ENCODE measurements around the gene CTNNA1. TPM values are rescaled to one million over a fixed set of nuclear protein-coding genes. Genes with fewer than 3 reads are reported as not detected.
A peak's percentile ranks its signal among the peaks of the same experiment; 100 is the strongest.

The CTNNA1 gene
- total RNA-seq, 4 donors from 2014 or later: 140 to 752 (median 389) TPM

DNA sequence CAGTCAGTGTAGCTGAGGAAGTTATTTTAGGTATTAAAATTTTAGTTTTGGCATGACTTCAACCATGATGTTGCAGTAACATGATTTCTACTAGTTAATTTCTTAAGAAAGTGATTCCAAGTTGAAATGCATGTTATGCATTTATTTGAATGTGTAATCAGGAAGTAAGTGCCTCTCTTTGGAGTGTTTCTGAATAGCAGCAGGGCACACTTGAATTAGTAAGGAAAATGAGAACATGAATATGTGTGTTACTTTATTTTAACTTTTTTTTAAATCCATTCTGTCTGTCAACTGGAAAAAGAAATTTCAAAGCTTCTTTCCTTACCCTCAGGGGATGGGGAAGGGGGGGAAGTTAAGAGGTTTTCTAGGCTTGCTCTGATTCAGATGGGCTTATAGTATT, 40.4 kb downstream of the CTNNA1 start:
- no peak overlapping the region for H3K4me3 ChIP-seq
- DNase-seq: no peak
- H3K27me3 ChIP-seq: no peaks in the 10 kb centered on the region
- H3K4me1 ChIP-seq: no peaks in the 10 kb centered on the region
- no peak for TF ChIP-seq POLR2A (IDR thresholded peaks at IDR 0.05)
- TF ChIP-seq, protein P1, sequence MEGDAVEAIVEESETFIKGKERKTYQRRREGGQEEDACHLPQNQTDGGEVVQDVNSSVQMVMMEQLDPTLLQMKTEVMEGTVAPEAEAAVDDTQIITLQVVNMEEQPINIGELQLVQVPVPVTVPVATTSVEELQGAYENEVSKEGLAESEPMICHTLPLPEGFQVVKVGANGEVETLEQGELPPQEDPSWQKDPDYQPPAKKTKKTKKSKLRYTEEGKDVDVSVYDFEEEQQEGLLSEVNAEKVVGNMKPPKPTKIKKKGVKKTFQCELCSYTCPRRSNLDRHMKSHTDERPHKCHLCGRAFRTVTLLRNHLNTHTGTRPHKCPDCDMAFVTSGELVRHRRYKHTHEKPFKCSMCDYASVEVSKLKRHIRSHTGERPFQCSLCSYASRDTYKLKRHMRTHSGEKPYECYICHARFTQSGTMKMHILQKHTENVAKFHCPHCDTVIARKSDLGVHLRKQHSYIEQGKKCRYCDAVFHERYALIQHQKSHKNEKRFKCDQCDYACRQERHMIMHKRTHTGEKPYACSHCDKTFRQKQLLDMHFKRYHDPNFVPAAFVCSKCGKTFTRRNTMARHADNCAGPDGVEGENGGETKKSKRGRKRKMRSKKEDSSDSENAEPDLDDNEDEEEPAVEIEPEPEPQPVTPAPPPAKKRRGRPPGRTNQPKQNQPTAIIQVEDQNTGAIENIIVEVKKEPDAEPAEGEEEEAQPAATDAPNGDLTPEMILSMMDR (IDR thresholded peaks at IDR 0.05): no peak
- H3K9me3 ChIP-seq: no peaks in the 10 kb centered on the region
- intact Hi-C loops (cut with DNase I; ENCODE audit: low total_unique reads): no loop called here
- no peaks in the 10 kb centered on the region for H3K36me3 ChIP-seq
- peak overlapping the region in 1 of 2 donors; percentile 8 for H3K27ac ChIP-seq

DNA sequence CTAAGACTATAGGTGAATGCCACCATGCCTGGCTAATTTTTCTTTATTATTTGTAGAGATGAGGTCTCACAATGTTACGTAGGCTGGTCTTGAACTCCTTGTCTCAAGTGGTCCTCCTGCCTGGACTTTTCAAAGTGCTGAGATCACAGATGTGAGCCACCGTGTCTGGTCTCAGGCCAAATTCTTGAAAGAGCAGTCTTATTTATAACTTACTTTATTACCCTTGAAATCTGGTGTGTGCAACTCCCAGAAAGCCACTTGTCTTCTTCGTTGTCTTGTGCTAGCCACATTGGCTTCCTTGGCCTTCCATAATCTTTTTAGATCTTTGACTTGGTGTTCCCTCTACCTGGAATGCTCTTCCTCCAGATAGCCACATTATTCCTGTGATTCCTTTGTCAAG, 50.1 kb downstream of the CTNNA1 start:
- intact Hi-C loops (cut with DNase I; ENCODE audit: low total_unique reads): no loop called here
- Histone ChIP-seq H3K4me3 (no peak overlapping the region), H3K27ac (no peak overlapping the region), H3K9me3 (peaks cover 0 to 5% of the 10 kb centered on the region in 2 donors), H3K36me3 (no peaks in the 10 kb centered on the region), H3K4me1 (no peaks in the 10 kb centered on the region), H3K27me3 (no peaks in the 10 kb centered on the region)
- no peak for DNase-seq
- TF ChIP-seq, protein P1 (IDR thresholded peaks at IDR 0.05): no peak
- no peak for TF ChIP-seq POLR2A (IDR thresholded peaks at IDR 0.05)

DNA sequence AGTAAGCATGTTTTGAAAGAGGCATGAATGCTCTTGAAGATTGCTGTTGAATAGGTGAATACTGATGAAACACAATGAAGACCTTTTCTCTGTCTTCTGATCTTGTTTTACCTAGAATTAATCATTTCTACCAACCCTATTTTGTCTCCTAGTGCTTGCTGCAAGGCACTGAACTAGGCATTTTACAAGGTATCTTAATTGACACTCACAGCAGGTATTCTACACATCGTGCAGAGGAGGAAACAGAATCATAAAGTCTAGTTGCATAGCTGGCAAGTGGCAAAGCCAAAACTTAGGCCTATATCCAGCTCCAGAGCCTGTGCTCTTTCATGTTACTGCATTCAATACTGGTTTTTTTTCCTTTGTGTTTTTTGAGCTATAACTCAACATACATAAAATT, 50.7 kb downstream of the CTNNA1 start:
- no peaks in the 10 kb centered on the region for H3K4me1 ChIP-seq
- no peaks in the 10 kb centered on the region for H3K27me3 ChIP-seq
- intact Hi-C loops (cut with DNase I; ENCODE audit: low total_unique reads): no loop called here
- DNase-seq: no peak
- H3K4me3 ChIP-seq: no peak overlapping the region
- no peaks in the 10 kb centered on the region for H3K36me3 ChIP-seq
- no peak overlapping the region for H3K27ac ChIP-seq
- peaks cover 0 to 5% of the 10 kb centered on the region in 2 donors for H3K9me3 ChIP-seq
- TF ChIP-seq, protein P1 (IDR thresholded peaks at IDR 0.05): no peak
- no peak for TF ChIP-seq POLR2A (IDR thresholded peaks at IDR 0.05)

DNA sequence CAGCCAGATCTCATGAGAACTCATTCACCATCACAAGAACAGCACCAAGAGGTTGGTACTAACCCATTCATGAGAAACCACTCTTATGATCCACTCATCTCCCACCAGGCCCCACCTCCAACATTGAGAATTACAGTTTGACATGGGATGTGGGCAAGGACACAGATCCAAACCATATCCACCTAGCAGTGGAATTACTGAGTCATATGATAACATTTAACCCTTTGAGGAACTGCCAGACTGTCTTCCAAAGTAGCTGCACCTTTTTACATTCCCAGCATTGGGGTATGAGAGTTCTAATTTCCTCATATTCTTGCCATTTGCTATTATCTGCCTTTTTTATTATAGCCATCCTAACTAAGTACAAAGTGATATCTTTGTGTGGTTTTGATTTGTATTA, 51.9 kb downstream of the CTNNA1 start:
- no peak for DNase-seq
- Histone ChIP-seq H3K27me3 (no peaks in the 10 kb centered on the region), H3K27ac (no peak overlapping the region), H3K36me3 (no peaks in the 10 kb centered on the region), H3K4me3 (no peak overlapping the region), H3K4me1 (no peaks in the 10 kb centered on the region), H3K9me3 (peaks cover 0 to 2% of the 10 kb centered on the region in 2 donors)
- intact Hi-C loops (cut with DNase I; ENCODE audit: low total_unique reads): no loop called here
- no peak for TF ChIP-seq POLR2A (IDR thresholded peaks at IDR 0.05)
- TF ChIP-seq, protein P1 (IDR thresholded peaks at IDR 0.05): no peak

DNA sequence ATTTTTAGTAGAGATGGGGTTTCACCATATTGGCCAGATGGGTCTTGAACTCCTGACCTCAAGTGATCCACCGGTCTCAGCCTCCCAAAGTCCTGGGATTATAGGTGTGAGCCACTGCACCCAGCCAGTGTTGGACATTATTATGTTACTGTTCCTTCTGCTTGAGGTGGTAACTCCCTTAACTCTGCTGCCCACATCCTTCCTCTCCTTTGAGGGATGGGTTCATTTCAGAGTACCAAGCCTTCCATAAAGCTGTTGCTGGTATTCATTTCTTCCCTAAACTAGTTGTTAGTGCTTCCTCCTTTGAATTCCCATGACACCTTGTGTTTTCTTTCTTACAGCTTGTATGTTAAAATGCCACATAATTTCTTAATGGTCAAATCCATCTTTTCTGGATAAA, 54.0 kb downstream of the CTNNA1 start:
- Histone ChIP-seq H3K4me3 (no peak overlapping the region), H3K9me3 (no peaks in the 10 kb centered on the region), H3K27ac (no peak overlapping the region), H3K4me1 (no peaks in the 10 kb centered on the region), H3K27me3 (no peaks in the 10 kb centered on the region), H3K36me3 (no peaks in the 10 kb centered on the region)
- TF ChIP-seq, protein P1 (IDR thresholded peaks at IDR 0.05): no peak
- no peak for TF ChIP-seq POLR2A (IDR thresholded peaks at IDR 0.05)
- intact Hi-C loops (cut with DNase I; ENCODE audit: low total_unique reads): no loop called here
- no peak for DNase-seq
